Measurements from ENCODE around the gene RPN2.

GRCh38 chr20:37282556-37282955 lies 103.4 kb downstream of the RPN2 start:
- TF ChIP-seq CTCF (conservative IDR thresholded peaks at IDR 0.05; ENCODE audit: low read depth, low read length): peak; percentile 36; the same call in 1 of the 2 replicates
- no peak for TF ChIP-seq EZH2 (IDR thresholded peaks at IDR 0.05; ENCODE audit: borderline replicate concordance, low read depth, low read length, poor library complexity, severe bottlenecking)
